ENCODE data around the gene EVX2. TPM values are rescaled to one million over a fixed set of nuclear protein-coding genes. Genes with fewer than 3 reads are reported as not detected.

Gene EVX2
- total RNA-seq, 2 experiments from 2014 or later: not detected

Other genes with a start within 250 kb of the EVX2 start
- 10 to 100 TPM; 31.2 to 36.6 TPM for gene LNPK, start 81.7 kb downstream of the EVX2 start, total RNA-seq
- not detected for gene HOXD13, start 8.8 kb upstream of the EVX2 start, total RNA-seq
- gene HOXD12, start 15.8 kb upstream of the EVX2 start, total RNA-seq: not detected
- not detected for gene HOXD11, start 23.3 kb upstream of the EVX2 start, total RNA-seq
- not detected for gene HOXD10, start 32.8 kb upstream of the EVX2 start, total RNA-seq
- gene HOXD9, start 38.8 kb upstream of the EVX2 start, total RNA-seq: not detected
- gene HOXD8, start 45.7 kb upstream of the EVX2 start, total RNA-seq: not detected
- gene HOXD4, start 67.6 kb upstream of the EVX2 start, total RNA-seq: not detected
- not detected for gene HOXD3, start 73.3 kb upstream of the EVX2 start, total RNA-seq
- gene HOXD1, start 104.7 kb upstream of the EVX2 start, total RNA-seq: not detected
- gene MTX2, start 185.5 kb upstream of the EVX2 start, total RNA-seq: 10 to 100 TPM; 25.8 to 28.2 TPM

All from activated CD4-positive, alpha-beta memory T cell treated with anti-CD3 and anti-CD28 coated beads for 36 hours (primary cell).